ENCODE results near the gene RNU6-1.

The RNU6-1 gene

DNA sequence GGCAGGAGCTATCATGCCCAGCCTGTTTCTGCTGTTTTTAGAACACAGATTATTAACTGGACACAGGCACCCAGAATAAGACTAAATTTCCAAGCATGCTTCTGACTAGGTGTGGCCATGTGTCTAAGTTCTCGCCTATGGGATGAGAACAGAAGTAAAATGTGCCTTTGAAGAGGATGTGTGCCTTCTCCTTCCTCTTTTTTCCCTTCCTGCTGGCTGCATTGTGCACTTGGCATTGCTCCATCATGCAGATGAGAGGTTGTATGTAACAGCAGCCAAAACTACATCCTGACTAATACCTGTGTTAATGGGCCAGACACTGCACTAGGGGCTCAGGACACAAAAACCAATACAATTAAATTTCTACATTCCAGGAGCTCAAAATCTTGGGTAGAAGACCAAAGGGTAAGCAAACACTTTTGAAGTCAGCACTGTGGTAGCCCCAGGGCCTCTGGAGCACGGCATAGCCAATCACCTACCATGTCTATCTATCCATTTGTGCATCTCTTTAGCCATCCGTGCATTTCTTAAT lies 40.9 kb upstream of the RNU6-1 start:
- H3K9me3 ChIP-seq (ENCODE audit: control insufficient read depth, insufficient read depth, low read depth, low read length): no peaks in the 10 kb centered on the region
- ChIA-PET CTCF (no interaction called here), POLR2A (interaction anchor here (0.6 kb wide), 1 partner anchor 188 kb away, joined by 3 read pairs; no protein-coding TSS in a partner anchor)
- H3K4me3 ChIP-seq (ENCODE audit: low read depth, low read length): no peak overlapping the region
- TF ChIP-seq, protein P1, sequence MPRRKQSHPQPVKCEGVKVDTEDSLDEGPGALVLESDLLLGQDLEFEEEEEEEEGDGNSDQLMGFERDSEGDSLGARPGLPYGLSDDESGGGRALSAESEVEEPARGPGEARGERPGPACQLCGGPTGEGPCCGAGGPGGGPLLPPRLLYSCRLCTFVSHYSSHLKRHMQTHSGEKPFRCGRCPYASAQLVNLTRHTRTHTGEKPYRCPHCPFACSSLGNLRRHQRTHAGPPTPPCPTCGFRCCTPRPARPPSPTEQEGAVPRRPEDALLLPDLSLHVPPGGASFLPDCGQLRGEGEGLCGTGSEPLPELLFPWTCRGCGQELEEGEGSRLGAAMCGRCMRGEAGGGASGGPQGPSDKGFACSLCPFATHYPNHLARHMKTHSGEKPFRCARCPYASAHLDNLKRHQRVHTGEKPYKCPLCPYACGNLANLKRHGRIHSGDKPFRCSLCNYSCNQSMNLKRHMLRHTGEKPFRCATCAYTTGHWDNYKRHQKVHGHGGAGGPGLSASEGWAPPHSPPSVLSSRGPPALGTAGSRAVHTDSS (tag by site-specific recombination; IDR thresholded peaks at IDR 0.05): 0 out of 2 replicates have a peak, but pooled peaks have one; percentile 33
- TF ChIP-seq ZNF404 (tag by site-specific recombination; IDR thresholded peaks at IDR 0.05): no peak
- H3K4me1 ChIP-seq (ENCODE audit: control insufficient read depth, insufficient read depth, low read length): peaks cover 12% of the 10 kb centered on the region; the same call in 1 of the 2 replicates
- H3K27ac ChIP-seq (ENCODE audit: extremely low read depth, low read depth, low read length): no peak overlapping the region
- H3K36me3 ChIP-seq (ENCODE audit: control insufficient read depth in 2 of 2, insufficient read depth in 1 of 2, low read length in 2 of 2): no peaks in the 10 kb centered on the region

DNA sequence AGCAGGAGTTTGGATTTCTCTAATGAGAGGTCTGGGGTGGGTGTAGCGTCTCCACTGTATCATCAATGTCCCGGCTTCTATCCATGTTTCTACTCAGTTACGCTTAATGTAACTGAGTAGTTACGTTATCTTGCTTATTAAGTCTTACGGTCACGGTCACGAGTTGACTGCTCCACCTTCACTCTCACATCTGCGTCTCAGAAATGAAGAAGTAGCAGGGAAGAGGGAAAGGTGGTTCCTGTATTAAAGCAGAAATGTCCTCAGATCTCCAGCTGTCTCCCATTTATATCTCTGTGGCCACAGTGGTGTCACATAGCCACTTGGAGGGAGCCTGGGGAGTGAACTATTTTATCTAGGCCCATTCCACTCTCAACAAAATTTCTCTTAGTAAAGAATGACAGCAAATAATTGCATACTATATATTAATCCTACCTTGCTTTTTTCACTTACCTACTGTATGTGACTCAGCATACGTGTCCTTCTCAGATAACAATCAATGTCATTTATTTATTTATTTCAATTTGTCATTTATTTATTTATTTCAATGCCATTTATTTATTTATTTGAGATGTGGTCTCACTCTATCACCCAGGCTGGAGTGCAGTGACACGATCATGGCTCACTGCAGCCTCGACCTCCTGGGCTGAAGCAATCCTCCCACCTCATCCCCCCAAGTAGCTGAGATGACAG lies 39.7 kb upstream of the RNU6-1 start:
- Histone ChIP-seq H3K36me3 (ENCODE audit: control insufficient read depth in 2 of 2, insufficient read depth in 1 of 2, low read length in 2 of 2) (no peaks in the 10 kb centered on the region), H3K9me3 (ENCODE audit: control insufficient read depth, insufficient read depth, low read depth, low read length) (no peaks in the 10 kb centered on the region), H3K4me3 (ENCODE audit: low read depth, low read length) (no peak overlapping the region), H3K4me1 (ENCODE audit: control insufficient read depth, insufficient read depth, low read length) (peaks cover 9% of the 10 kb centered on the region; the same call in 1 of the 2 replicates), H3K27ac (ENCODE audit: extremely low read depth, low read depth, low read length) (no peak overlapping the region)
- POLR2A ChIA-PET: no interaction called here
- CTCF ChIA-PET: no interaction called here
- TF ChIP-seq, protein P2, sequence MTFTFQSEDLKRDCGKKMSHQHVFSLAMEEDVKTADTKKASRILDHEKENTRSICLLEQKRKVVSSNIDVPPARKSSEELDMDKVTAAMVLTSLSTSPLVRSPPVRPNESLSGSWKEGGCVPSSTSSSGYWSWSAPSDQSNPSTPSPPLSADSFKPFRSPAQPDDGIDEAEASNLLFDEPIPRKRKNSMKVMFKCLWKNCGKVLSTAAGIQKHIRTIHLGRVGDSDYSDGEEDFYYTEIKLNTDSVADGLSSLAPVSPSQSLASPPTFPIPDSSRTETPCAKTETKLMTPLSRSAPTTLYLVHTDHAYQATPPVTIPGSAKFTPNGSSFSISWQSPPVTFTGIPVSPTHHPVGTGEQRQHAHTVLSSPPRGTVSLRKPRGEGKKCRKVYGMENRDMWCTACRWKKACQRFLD (tag by site-specific recombination; IDR thresholded peaks at IDR 0.05): peak; percentile 41; the same call in 1 of the 2 replicates
- TF ChIP-seq, protein P3, sequence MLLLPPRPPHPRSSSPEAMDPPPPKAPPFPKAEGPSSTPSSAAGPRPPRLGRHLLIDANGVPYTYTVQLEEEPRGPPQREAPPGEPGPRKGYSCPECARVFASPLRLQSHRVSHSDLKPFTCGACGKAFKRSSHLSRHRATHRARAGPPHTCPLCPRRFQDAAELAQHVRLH (tag by site-specific recombination; IDR thresholded peaks at IDR 0.05): no peak
- TF ChIP-seq, protein P4, sequence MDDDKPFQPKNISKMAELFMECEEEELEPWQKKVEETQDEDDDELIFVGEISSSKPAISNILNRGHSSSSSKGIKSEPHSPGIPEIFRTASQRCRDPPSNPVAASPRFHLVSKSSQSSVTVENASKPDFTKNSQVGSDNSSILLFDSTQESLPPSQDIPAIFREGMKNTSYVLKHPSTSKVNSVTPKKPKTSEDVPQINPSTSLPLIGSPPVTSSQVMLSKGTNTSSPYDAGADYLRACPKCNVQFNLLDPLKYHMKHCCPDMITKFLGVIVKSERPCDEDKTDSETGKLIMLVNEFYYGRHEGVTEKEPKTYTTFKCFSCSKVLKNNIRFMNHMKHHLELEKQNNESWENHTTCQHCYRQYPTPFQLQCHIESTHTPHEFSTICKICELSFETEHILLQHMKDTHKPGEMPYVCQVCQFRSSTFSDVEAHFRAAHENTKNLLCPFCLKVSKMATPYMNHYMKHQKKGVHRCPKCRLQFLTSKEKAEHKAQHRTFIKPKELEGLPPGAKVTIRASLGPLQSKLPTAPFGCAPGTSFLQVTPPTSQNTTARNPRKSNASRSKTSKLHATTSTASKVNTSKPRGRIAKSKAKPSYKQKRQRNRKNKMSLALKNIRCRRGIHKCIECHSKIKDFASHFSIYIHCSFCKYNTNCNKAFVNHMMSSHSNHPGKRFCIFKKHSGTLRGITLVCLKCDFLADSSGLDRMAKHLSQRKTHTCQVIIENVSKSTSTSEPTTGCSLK (tag by site-specific recombination; IDR thresholded peaks at IDR 0.05): no peak
- TF ChIP-seq ZNF660 (tag by site-specific recombination; IDR thresholded peaks at IDR 0.05): no peak
- TF ChIP-seq ZNF785 (tag by site-specific recombination; IDR thresholded peaks at IDR 0.05): no peak
- no peak for TF ChIP-seq PRDM1 (tag by site-specific recombination; IDR thresholded peaks at IDR 0.05)
- peak; percentile 36; the same call in 1 of the 2 replicates for TF ChIP-seq ZNF140 (tag by site-specific recombination; IDR thresholded peaks at IDR 0.05)
- no peak for TF ChIP-seq ZNF677 (tag by site-specific recombination; IDR thresholded peaks at IDR 0.05)
- no peak for TF ChIP-seq ZNF549 (tag by site-specific recombination; IDR thresholded peaks at IDR 0.05)
- TF ChIP-seq ZNF114 (tag by site-specific recombination; IDR thresholded peaks at IDR 0.05): no peak
- no peak for TF ChIP-seq HOXC10 (CRISPR knock-in tag; IDR thresholded peaks at IDR 0.05)
- no peak for TF ChIP-seq ZNF112 (tag by site-specific recombination; IDR thresholded peaks at IDR 0.05)
- no peak for TF ChIP-seq ZNF654 (tag by site-specific recombination; IDR thresholded peaks at IDR 0.05; ENCODE audit: low read depth)
- TF ChIP-seq ZNF202 (tag by site-specific recombination; IDR thresholded peaks at IDR 0.05; ENCODE audit: borderline replicate concordance): 0 out of 2 replicates have a peak, but pooled peaks have one; percentile 39
- TF ChIP-seq ZNF426 (tag by site-specific recombination; IDR thresholded peaks at IDR 0.05): 0 out of 2 replicates have a peak, but pooled peaks have one; percentile 15
- 0 out of 2 replicates have a peak, but pooled peaks have one; percentile 35 for TF ChIP-seq ZNF433 (tag by site-specific recombination; IDR thresholded peaks at IDR 0.05; ENCODE audit: low read depth)
- no peak for TF ChIP-seq ZBTB7A (tag by site-specific recombination; IDR thresholded peaks at IDR 0.05; ENCODE audit: low read depth)
- TF ChIP-seq ZNF501 (tag by site-specific recombination; IDR thresholded peaks at IDR 0.05): no peak
- TF ChIP-seq, protein P5, sequence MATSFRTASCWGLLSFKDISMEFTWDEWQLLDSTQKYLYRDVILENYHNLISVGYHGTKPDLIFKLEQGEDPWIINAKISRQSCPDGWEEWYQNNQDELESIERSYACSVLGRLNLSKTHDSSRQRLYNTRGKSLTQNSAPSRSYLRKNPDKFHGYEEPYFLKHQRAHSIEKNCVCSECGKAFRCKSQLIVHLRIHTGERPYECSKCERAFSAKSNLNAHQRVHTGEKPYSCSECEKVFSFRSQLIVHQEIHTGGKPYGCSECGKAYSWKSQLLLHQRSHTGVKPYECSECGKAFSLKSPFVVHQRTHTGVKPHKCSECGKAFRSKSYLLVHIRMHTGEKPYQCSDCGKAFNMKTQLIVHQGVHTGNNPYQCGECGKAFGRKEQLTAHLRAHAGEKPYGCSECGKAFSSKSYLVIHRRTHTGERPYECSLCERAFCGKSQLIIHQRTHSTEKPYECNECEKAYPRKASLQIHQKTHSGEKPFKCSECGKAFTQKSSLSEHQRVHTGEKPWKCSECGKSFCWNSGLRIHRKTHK (tag by site-specific recombination; IDR thresholded peaks at IDR 0.05): no peak
- TF ChIP-seq, protein P6, sequence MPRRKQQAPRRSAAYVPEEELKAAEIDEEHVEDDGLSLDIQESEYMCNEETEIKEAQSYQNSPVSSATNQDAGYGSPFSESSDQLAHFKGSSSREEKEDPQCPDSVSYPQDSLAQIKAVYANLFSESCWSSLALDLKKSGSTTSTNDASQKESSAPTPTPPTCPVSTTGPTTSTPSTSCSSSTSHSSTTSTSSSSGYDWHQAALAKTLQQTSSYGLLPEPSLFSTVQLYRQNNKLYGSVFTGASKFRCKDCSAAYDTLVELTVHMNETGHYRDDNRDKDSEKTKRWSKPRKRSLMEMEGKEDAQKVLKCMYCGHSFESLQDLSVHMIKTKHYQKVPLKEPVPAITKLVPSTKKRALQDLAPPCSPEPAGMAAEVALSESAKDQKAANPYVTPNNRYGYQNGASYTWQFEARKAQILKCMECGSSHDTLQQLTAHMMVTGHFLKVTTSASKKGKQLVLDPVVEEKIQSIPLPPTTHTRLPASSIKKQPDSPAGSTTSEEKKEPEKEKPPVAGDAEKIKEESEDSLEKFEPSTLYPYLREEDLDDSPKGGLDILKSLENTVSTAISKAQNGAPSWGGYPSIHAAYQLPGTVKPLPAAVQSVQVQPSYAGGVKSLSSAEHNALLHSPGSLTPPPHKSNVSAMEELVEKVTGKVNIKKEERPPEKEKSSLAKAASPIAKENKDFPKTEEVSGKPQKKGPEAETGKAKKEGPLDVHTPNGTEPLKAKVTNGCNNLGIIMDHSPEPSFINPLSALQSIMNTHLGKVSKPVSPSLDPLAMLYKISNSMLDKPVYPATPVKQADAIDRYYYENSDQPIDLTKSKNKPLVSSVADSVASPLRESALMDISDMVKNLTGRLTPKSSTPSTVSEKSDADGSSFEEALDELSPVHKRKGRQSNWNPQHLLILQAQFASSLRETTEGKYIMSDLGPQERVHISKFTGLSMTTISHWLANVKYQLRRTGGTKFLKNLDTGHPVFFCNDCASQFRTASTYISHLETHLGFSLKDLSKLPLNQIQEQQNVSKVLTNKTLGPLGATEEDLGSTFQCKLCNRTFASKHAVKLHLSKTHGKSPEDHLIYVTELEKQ (tag by site-specific recombination; IDR thresholded peaks at IDR 0.05; ENCODE audit: borderline replicate concordance): no peak
- TF ChIP-seq ZNF266 (tag by site-specific recombination; IDR thresholded peaks at IDR 0.05; ENCODE audit: low read depth): 0 out of 2 replicates have a peak, but pooled peaks have one; percentile 31
- no peak for TF ChIP-seq ZNF169 (tag by site-specific recombination; IDR thresholded peaks at IDR 0.05)

Measured in HEK293 (cell line).